OCI-LY7 (cell line): ENCODE measurements around the gene TRAPPC12.
"Not testable (repeated sequence)": the region's sequence is repeated elsewhere in the genome, so short reads cannot be mapped to it uniquely, and the experiment has no call there.

ENCODE experiments used
- CTCF ChIP-seq: fragments of 200-600 bp; sonication (generic); conservative IDR thresholded peaks from 2 replicates; pipeline ENCODE4 v1.5.1; 2014; ENCODE audit warnings: mild to moderate bottlenecking, antibody characterized with exemption, low read length, moderate library complexity, mixed read lengths
- EZH2phosphoT487 ChIP-seq: fragments of 200-600 bp; sonication (generic); IDR thresholded peaks from 2 replicates; pipeline ENCODE4 v1.6.1; 2018; ENCODE audit warnings: low read depth, borderline replicate concordance, mild to moderate bottlenecking, mixed run types, antibody characterized with exemption, low read length, moderate library complexity, mixed read lengths

- not testable (repeated sequence) for TF ChIP-seq CTCF, EZH2phosphoT487
These were observed 112.9 kb downstream of the TRAPPC12 start for GRCh38 chr2:3492475-3492787.
